PC-9 (cell line): ENCODE measurements around the gene CLINT1. TPM values are rescaled to one million over a fixed set of nuclear protein-coding genes. Genes with fewer than 3 reads are reported as not detected.

Source experiments
- BruUV-seq: library from RNA; stranded (reverse); fragments of 400-500 nt; replicated peaks from 2 replicates; lab custom pipeline; 2021; lab: Mats Ljungman, UMichigan
- CTCF ChIA-PET: fragments of 300-600 bp; sonication (Branson Sonifier 250); formaldehyde crosslinking; loops from one replicate; lab custom pipeline; 2022; ENCODE audit warnings: antibody characterized with exemption; lab: Charles Lee
- POLR2A ChIA-PET: fragments of 300-600 bp; sonication (Branson Sonifier 250); formaldehyde crosslinking; loops from one replicate; lab custom pipeline; 2022; ENCODE audit warnings: antibody characterized with exemption; ENCODE audit not compliant: unreplicated experiment; lab: Charles Lee
- DNase-seq, 2 experiments: peaks; one replicate each; pipeline versions ENCODE4 v3.0.0 to v3.0.0-alpha.2; 2015 to 2022; ENCODE audit warnings: mixed read lengths in 1 of 2
- H2AFZ ChIP-seq: fragments of 200-600 bp; sonication (generic); 2 replicates; pipeline ENCODE4 v1.8.1; 2017; ENCODE audit warnings: antibody characterized with exemption
- H3F3A ChIP-seq: fragments of 200-600 bp; sonication (generic); 2 replicates; pipeline ENCODE4 v1.8.1; 2017; ENCODE audit warnings: antibody characterized with exemption, mild to moderate bottlenecking, low read depth; ENCODE audit not compliant: insufficient read depth
- H3K27ac ChIP-seq: fragments of 200-600 bp; sonication (generic); 2 replicates; pipeline ENCODE4 v1.6.1; 2016; ENCODE audit warnings: mixed run types
- H3K27me3 ChIP-seq: fragments of 200-600 bp; sonication (generic); 2 replicates; pipeline ENCODE4 v1.6.1; 2016; ENCODE audit warnings: low read depth, mixed run types; ENCODE audit not compliant: insufficient read depth
- H3K36me3 ChIP-seq: fragments of 200-600 bp; sonication (generic); 2 replicates; pipeline ENCODE4 v1.6.1; 2016; ENCODE audit warnings: low read depth, mixed run types
- H3K4me1 ChIP-seq: fragments of 200-600 bp; sonication (generic); replicated peaks from 2 replicates; pipeline ENCODE4 v1.6.1; 2016; ENCODE audit warnings: mixed run types; ENCODE audit not compliant: insufficient read depth
- H3K4me2 ChIP-seq: fragments of 200-600 bp; sonication (generic); 2 replicates; pipeline ENCODE4 v1.6.1; 2017; ENCODE audit warnings: mixed run types
- H3K4me3 ChIP-seq: fragments of 200-600 bp; sonication (generic); 2 replicates; pipeline ENCODE4 v1.6.1; 2016; ENCODE audit warnings: mixed run types
- H3K79me2 ChIP-seq: fragments of 200-600 bp; sonication (generic); 2 replicates; pipeline ENCODE4 v1.6.1; 2017; ENCODE audit warnings: low read depth, mixed run types
- H3K9me2 ChIP-seq: fragments of 200-600 bp; sonication (generic); 2 replicates; pipeline ENCODE4 v1.8.1; 2017; ENCODE audit warnings: mild to moderate bottlenecking; ENCODE audit not compliant: insufficient read depth
- H3K9me3 ChIP-seq: fragments of 200-600 bp; sonication (generic); 2 replicates; pipeline ENCODE4 v1.8.1; 2016; ENCODE audit warnings: low read depth; ENCODE audit not compliant: insufficient read depth
- H4K20me1 ChIP-seq: fragments of 200-600 bp; sonication (generic); 2 replicates; pipeline ENCODE4 v1.8.1; 2017; ENCODE audit not compliant: insufficient read depth
- EZH2 ChIP-seq: fragments of 200-600 bp; sonication (generic); IDR thresholded peaks from 2 replicates; pipeline ENCODE4 v1.8.0; 2017; ENCODE audit warnings: antibody characterized with exemption, low read depth
- intact Hi-C: fragments of 100-400 bp; cut with micrococcal nuclease; formaldehyde crosslinking; loops from one replicate; pipeline ENCODE4 v1.10.0; 2022; ENCODE audit not compliant: unreplicated experiment
- total RNA-seq: library from RNA; stranded (reverse); gene quantifications from 2 replicates; pipeline ENCODE4 v1.2.3, GENCODE V29; 2021
- TF ChIP-seq, protein P1 (sequence below): fragments of 200-600 bp; sonication (generic); conservative IDR thresholded peaks from 2 replicates; pipeline ENCODE4 v1.6.1; 2017; ENCODE audit warnings: mixed run types, antibody characterized with exemption, mild to moderate bottlenecking, moderate library complexity

CLINT1 gene
- total RNA-seq, 1 experiment from 2014 or later: 95.8 TPM

DNA sequence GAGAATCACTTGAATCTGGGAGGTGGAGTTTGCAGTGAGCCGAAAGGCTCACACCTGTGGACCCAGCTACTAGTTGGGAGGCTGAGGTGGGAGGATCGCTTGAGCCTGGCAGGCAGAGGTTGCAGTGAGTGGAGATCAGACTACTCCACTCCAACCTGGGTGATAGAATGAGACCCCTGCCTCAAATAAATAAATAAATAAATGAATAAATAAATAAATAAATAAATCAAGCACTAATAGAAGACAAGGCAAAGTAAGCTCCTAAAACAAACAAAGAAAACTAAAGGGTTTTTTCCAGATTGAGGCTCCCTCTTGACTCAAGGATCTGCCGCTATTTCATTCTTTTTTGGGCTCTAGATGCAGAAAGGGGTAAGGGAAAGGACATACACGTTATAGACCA, 34.7 kb upstream of the CLINT1 start:
- Histone ChIP-seq H2AFZ (no peak overlapping the region), H3K4me1 (peaks cover 14% of the 10 kb centered on the region), H3K9me2 (no peaks in the 10 kb centered on the region), H3F3A (peaks cover 10% of the 10 kb centered on the region; the same call in 1 of the 2 replicates), H3K9me3 (no peaks in the 10 kb centered on the region), H3K27me3 (no peaks in the 10 kb centered on the region), H4K20me1 (no peaks in the 10 kb centered on the region), H3K36me3 (no peaks in the 10 kb centered on the region), H3K4me2 (no peak overlapping the region), H3K4me3 (no peak overlapping the region), H3K79me2 (no peaks in the 10 kb centered on the region), H3K27ac (no peak overlapping the region)
- intact Hi-C loops: no loop called here
- DNase-seq: no peak
- TF ChIP-seq, protein P1, sequence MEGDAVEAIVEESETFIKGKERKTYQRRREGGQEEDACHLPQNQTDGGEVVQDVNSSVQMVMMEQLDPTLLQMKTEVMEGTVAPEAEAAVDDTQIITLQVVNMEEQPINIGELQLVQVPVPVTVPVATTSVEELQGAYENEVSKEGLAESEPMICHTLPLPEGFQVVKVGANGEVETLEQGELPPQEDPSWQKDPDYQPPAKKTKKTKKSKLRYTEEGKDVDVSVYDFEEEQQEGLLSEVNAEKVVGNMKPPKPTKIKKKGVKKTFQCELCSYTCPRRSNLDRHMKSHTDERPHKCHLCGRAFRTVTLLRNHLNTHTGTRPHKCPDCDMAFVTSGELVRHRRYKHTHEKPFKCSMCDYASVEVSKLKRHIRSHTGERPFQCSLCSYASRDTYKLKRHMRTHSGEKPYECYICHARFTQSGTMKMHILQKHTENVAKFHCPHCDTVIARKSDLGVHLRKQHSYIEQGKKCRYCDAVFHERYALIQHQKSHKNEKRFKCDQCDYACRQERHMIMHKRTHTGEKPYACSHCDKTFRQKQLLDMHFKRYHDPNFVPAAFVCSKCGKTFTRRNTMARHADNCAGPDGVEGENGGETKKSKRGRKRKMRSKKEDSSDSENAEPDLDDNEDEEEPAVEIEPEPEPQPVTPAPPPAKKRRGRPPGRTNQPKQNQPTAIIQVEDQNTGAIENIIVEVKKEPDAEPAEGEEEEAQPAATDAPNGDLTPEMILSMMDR: no peak
- TF ChIP-seq EZH2: no peak
- no TSS peak for BruUV-seq
- POLR2A ChIA-PET: no interaction called here
- CTCF ChIA-PET: no interaction called here

DNA sequence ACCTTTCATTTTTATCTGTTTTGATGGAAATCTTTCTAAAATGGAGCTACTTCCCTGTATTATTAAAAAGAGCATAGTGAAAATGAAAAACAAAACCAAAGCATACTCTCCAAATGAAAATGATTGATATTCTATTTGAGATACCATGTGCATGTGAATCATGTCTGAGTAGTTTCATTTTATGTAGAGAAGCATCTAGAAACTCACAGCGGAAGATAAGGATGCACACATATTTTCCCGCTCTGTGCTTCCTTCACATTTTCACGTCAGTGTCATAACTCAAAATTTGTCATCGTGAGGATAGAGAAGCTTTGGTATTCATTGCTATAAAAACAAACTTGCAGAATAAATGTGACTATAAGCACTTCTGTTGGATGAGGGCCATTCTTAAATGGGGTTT, 34.0 kb upstream of the CLINT1 start:
- CTCF ChIA-PET: no interaction called here

DNA sequence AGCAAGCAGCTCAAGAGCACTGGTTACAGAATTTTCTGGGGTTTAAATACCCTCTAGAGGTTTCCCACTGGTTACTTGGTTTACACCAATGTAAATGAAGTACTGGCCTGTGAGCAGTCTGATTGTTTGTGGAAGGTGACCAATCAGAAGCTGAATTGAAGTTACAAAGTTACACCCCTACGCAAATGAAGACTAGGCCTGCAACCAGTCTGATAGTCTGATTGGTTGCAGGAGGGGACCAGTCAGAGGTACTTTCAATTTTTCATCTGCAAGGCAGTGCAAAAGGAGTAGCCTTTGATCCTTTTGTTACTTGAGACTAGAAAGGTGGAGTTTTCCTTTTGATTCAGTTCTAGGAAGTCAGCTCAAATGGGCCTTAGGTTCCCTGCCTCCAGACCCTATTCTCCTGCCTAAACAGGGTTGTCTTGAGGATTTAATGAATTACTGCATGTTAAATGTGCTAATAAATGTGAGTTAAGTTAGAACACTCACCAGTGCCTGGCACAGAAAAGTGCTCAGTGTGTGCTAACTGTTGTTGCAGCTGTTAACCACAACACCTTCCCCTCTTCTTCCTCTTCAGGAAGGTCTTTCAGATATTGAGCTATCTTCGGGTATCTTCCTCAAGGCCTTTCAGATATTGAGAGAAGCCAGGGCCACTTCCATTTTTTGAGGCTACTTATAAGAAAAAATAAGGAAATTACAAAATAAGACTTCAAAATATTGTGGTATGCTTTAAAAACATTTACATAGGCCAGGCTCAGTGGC, 32.1 kb upstream of the CLINT1 start:
- no peaks in the 10 kb centered on the region for H3K79me2 ChIP-seq
- H3K9me2 ChIP-seq: no peaks in the 10 kb centered on the region
- CTCF ChIA-PET: no interaction called here

More for the DNA sequence above, 34.0 kb upstream of the CLINT1 start:
- no peak overlapping the region for H2AFZ ChIP-seq
- no peaks in the 10 kb centered on the region; the same call in 1 of the 2 replicates for H3K9me3 ChIP-seq
- H3F3A ChIP-seq: peaks cover 13% of the 10 kb centered on the region; the same call in 1 of the 2 replicates
- H3K27me3 ChIP-seq: no peaks in the 10 kb centered on the region
- H3K9me2 ChIP-seq: no peaks in the 10 kb centered on the region
- H3K27ac ChIP-seq: no peak overlapping the region
- TF ChIP-seq EZH2: no peak
- TF ChIP-seq, protein P1: no peak
- no peaks in the 10 kb centered on the region for H4K20me1 ChIP-seq
- no peak for DNase-seq
- no TSS peak for BruUV-seq
- H3K4me2 ChIP-seq: no peak overlapping the region
- no peaks in the 10 kb centered on the region for H3K36me3 ChIP-seq
- intact Hi-C loops: no loop called here
- POLR2A ChIA-PET: no interaction called here
- H3K4me3 ChIP-seq: no peak overlapping the region
- H3K79me2 ChIP-seq: no peaks in the 10 kb centered on the region
- H3K4me1 ChIP-seq: peaks cover 16% of the 10 kb centered on the region

More for the DNA sequence above, 32.1 kb upstream of the CLINT1 start:
- Histone ChIP-seq H3K4me3 (no peak overlapping the region), H3K36me3 (no peaks in the 10 kb centered on the region), H3K4me2 (no peak overlapping the region), H3K9me3 (no peaks in the 10 kb centered on the region; the same call in 1 of the 2 replicates), H3K27me3 (no peaks in the 10 kb centered on the region), H4K20me1 (no peaks in the 10 kb centered on the region), H3K4me1 (peaks cover 16% of the 10 kb centered on the region), H2AFZ (no peak overlapping the region), H3F3A (peaks cover 13% of the 10 kb centered on the region; the same call in 1 of the 2 replicates), H3K27ac (no peak overlapping the region)
- BruUV-seq: no TSS peak
- POLR2A ChIA-PET: no interaction called here
- intact Hi-C loops: no loop called here
- no peak for DNase-seq
- TF ChIP-seq, protein P1: no peak
- TF ChIP-seq EZH2: no peak
